ENCODE results near the gene RACK1.

The RACK1 gene

GRCh38 chr5:181194489-181195248, 49.0 kb downstream of the RACK1 start:
- no peaks in the 10 kb centered on the region for H4K20me1 ChIP-seq (ENCODE audit: control insufficient read depth, insufficient read depth, low read depth, low read length)
- peaks cover 31% of the 10 kb centered on the region for H3K4me1 ChIP-seq (ENCODE audit: control insufficient read depth, low read length)
- peaks cover 17% of the 10 kb centered on the region for H3F3A ChIP-seq (ENCODE audit: control insufficient read depth, insufficient read depth)
- peaks cover 9% of the 10 kb centered on the region for H3K79me2 ChIP-seq (ENCODE audit: control insufficient read depth, low read length)
- TF ChIP-seq CTCF (IDR thresholded peaks at IDR 0.05; ENCODE audit: low read depth, low read length, poor library complexity, severe bottlenecking) (no peak), EZH2phosphoT487 (IDR thresholded peaks at IDR 0.05; ENCODE audit: borderline replicate concordance, low read length) (no peak)
- H3K4me2 ChIP-seq (ENCODE audit: low read length): no peak overlapping the region
- H3K9me2 ChIP-seq (replicated peaks; ENCODE audit: control insufficient read depth, low read length): no peaks in the 10 kb centered on the region
- H3K27ac ChIP-seq (ENCODE audit: low read depth, low read length): no peak overlapping the region
- H3K9me3 ChIP-seq (ENCODE audit: control insufficient read depth, insufficient read depth, low read length): no peaks in the 10 kb centered on the region
- no peak overlapping the region for H3K4me3 ChIP-seq (ENCODE audit: low read length)
- H3K36me3 ChIP-seq (ENCODE audit: control insufficient read depth, low read length): no peaks in the 10 kb centered on the region
- H3K27me3 ChIP-seq (ENCODE audit: control insufficient read depth, low read length): peaks cover under 1% of the 10 kb centered on the region

- TF ChIP-seq EZH2phosphoT487 (IDR thresholded peaks at IDR 0.05; ENCODE audit: borderline replicate concordance, low read length) (no peak), CTCF (IDR thresholded peaks at IDR 0.05; ENCODE audit: low read depth, low read length, poor library complexity, severe bottlenecking) (no peak)
- H3K9me3 ChIP-seq (ENCODE audit: control insufficient read depth, insufficient read depth, low read length): no peaks in the 10 kb centered on the region
- H3K27ac ChIP-seq (ENCODE audit: low read depth, low read length): no peak overlapping the region
Measured at GRCh38 chr5:181193656-181194055, 50.0 kb downstream of the RACK1 start.

DNA sequence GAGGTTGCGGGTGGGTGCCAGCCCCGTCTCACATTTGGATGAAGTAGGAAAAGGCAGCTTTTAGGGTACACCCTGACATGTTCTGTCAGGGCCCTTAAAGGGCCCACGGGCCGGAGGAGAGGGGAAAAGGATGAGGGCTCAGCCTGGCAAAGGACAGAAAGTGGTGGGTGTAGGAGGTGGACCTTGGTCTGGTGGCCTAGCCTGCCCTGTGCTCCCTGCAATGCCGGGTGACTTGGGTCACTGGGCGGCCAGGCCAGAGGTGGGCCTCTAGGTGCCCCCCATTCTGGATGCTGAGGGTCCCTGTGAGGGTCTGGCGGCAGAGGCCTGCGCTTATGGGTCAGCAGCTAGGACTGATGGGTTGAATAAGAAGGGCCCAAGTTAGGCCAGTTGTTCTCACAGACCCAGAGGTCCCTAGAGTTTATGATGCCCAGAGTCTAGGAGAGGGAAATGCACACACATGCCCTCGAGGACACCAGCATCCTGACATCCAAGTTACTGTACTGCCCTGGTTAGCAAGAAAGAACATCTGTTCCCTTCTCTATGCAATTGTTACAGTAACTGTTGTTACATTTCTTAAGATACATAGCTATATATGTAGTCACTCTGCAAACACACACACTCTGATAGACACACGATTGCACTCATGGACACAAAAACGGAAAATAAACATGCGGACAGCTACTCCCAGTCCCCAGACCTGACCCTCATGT, 51.2 kb downstream of the RACK1 start:
- H3K9me2 ChIP-seq (replicated peaks; ENCODE audit: control insufficient read depth, low read length): no peaks in the 10 kb centered on the region
- H3K36me3 ChIP-seq (ENCODE audit: control insufficient read depth, low read length): no peaks in the 10 kb centered on the region
- H3K27ac ChIP-seq (ENCODE audit: low read depth, low read length): peak overlapping the region; percentile 80
- no peaks in the 10 kb centered on the region for H3K9me3 ChIP-seq (ENCODE audit: control insufficient read depth, insufficient read depth, low read length)
- no peaks in the 10 kb centered on the region for H4K20me1 ChIP-seq (ENCODE audit: control insufficient read depth, insufficient read depth, low read depth, low read length)
- H3K4me1 ChIP-seq (ENCODE audit: control insufficient read depth, low read length): peaks cover 17% of the 10 kb centered on the region
- TF ChIP-seq EZH2phosphoT487 (IDR thresholded peaks at IDR 0.05; ENCODE audit: borderline replicate concordance, low read length): no peak
- no peak for TF ChIP-seq CTCF (IDR thresholded peaks at IDR 0.05; ENCODE audit: low read depth, low read length, poor library complexity, severe bottlenecking)
- peaks cover 9% of the 10 kb centered on the region for H3K79me2 ChIP-seq (ENCODE audit: control insufficient read depth, low read length)
- H3K4me3 ChIP-seq (ENCODE audit: low read length): peak overlapping the region; percentile 94
- H3K4me2 ChIP-seq (ENCODE audit: low read length): peak overlapping the region; percentile 98
- H3K27me3 ChIP-seq (ENCODE audit: control insufficient read depth, low read length): no peaks in the 10 kb centered on the region
- H3F3A ChIP-seq (ENCODE audit: control insufficient read depth, insufficient read depth): peaks cover 11% of the 10 kb centered on the region

More at GRCh38 chr5:181193656-181194055, 50.0 kb downstream of the RACK1 start:
- peaks cover 9% of the 10 kb centered on the region for H3K79me2 ChIP-seq (ENCODE audit: control insufficient read depth, low read length)
- no peaks in the 10 kb centered on the region for H3K27me3 ChIP-seq (ENCODE audit: control insufficient read depth, low read length)
- H3F3A ChIP-seq (ENCODE audit: control insufficient read depth, insufficient read depth): peaks cover 10% of the 10 kb centered on the region
- no peaks in the 10 kb centered on the region for H3K36me3 ChIP-seq (ENCODE audit: control insufficient read depth, low read length)
- peaks cover 21% of the 10 kb centered on the region for H3K4me1 ChIP-seq (ENCODE audit: control insufficient read depth, low read length)
- no peak overlapping the region for H3K4me2 ChIP-seq (ENCODE audit: low read length)
- no peak overlapping the region for H3K4me3 ChIP-seq (ENCODE audit: low read length)
- no peaks in the 10 kb centered on the region for H4K20me1 ChIP-seq (ENCODE audit: control insufficient read depth, insufficient read depth, low read depth, low read length)
- no peaks in the 10 kb centered on the region for H3K9me2 ChIP-seq (replicated peaks; ENCODE audit: control insufficient read depth, low read length)

Measured in DOHH2 (cell line).